Hepatocyte (in vitro differentiated cells): Measurements from ENCODE around the gene C4orf17. TPM values are rescaled to one million over a fixed set of nuclear protein-coding genes. Genes with fewer than 3 reads are reported as not detected.

Experiments used
- DNase-seq: peaks from one replicate; pipeline ENCODE4 v3.0.0-alpha.2; 2016; ENCODE audit warnings: low spot score
- H2AFZ ChIP-seq: fragments of 200-600 bp; sonication (generic); 2 replicates; pipeline ENCODE4 v1.6.0; 2016; ENCODE audit warnings: antibody characterized with exemption, mild to moderate bottlenecking
- H3K27ac ChIP-seq: fragments of 200-600 bp; sonication (generic); 2 replicates; pipeline ENCODE4 v1.5.1; 2016; ENCODE audit warnings: mild to moderate bottlenecking
- H3K27me3 ChIP-seq: fragments of 200-600 bp; sonication (generic); 2 replicates; pipeline ENCODE4 v1.6.1; 2016
- H3K36me3 ChIP-seq: fragments of 200-600 bp; sonication (generic); replicated peaks from 2 replicates; pipeline ENCODE4 v1.5.1; 2016; ENCODE audit warnings: low read depth; ENCODE audit not compliant: insufficient read depth
- H3K4me1 ChIP-seq: fragments of 200-600 bp; sonication (generic); 2 replicates; pipeline ENCODE4 v1.5.1; 2016; ENCODE audit warnings: mild to moderate bottlenecking, moderate library complexity; ENCODE audit not compliant: insufficient read depth
- H3K4me2 ChIP-seq: fragments of 200-600 bp; sonication (generic); 2 replicates; pipeline ENCODE4 v1.6.0; 2016
- H3K4me3 ChIP-seq: fragments of 200-600 bp; sonication (generic); 2 replicates; pipeline ENCODE4 v1.5.1; 2016; ENCODE audit warnings: mild to moderate bottlenecking
- H3K79me2 ChIP-seq: fragments of 200-600 bp; sonication (generic); 2 replicates; pipeline ENCODE4 v1.6.0; 2017; ENCODE audit warnings: mild to moderate bottlenecking
- H3K9me2 ChIP-seq: fragments of 200-600 bp; sonication (generic); replicated peaks from 2 replicates; pipeline ENCODE4 v1.6.0; 2017; ENCODE audit warnings: mild to moderate bottlenecking; ENCODE audit not compliant: insufficient read depth
- H3K9me3 ChIP-seq: fragments of 200-600 bp; sonication (generic); 2 replicates; pipeline ENCODE4 v1.5.1; 2016; ENCODE audit warnings: low read depth, mild to moderate bottlenecking
- H4K20me1 ChIP-seq: fragments of 200-600 bp; sonication (generic); 2 replicates; pipeline ENCODE4 v1.6.0; 2016; ENCODE audit warnings: mild to moderate bottlenecking; ENCODE audit not compliant: insufficient read depth, poor library complexity, severe bottlenecking
- CTCF ChIP-seq: fragments of 200-600 bp; sonication (generic); IDR thresholded peaks from 2 replicates; pipeline ENCODE4 v1.5.1; 2016; ENCODE audit warnings: antibody characterized with exemption, mild to moderate bottlenecking; ENCODE audit not compliant: poor library complexity
- EZH2 ChIP-seq: fragments of 200-600 bp; sonication (generic); IDR thresholded peaks from 2 replicates; pipeline ENCODE4 v1.6.1; 2016; ENCODE audit warnings: antibody characterized with exemption, mild to moderate bottlenecking, borderline replicate concordance
- EZH2phosphoT487 ChIP-seq: fragments of 200-600 bp; sonication (generic); IDR thresholded peaks from one replicate; pipeline ENCODE4 v1.6.1; 2018; ENCODE audit warnings: antibody characterized with exemption, mild to moderate bottlenecking, low read depth, moderate library complexity; ENCODE audit not compliant: unreplicated experiment, severe bottlenecking
- WGBS: methylation state at CpG from one replicate; pipeline ENCODE4 v1.1.6; 2016; ENCODE audit warnings: low lambda C conversion rate; ENCODE audit errors: missing lambda C conversion rate; 5-methylcytosine and 5-hydroxymethylcytosine counted together
- polyA plus RNA-seq: library from polyadenylated mRNA; unstranded; fragments of >200 nt; fragmentation: Nextera tagmentation; extraction: Ambion mirVana; gene quantifications from 2 replicates; pipeline ENCODE4 v1.2.1, GENCODE V29; 2016
- total RNA-seq: library from RNA; depleted of rRNA; stranded (reverse); fragments of >200 nt; gene quantifications from 2 replicates; pipeline ENCODE4 v1.2.3, GENCODE V29; 2014

Gene C4orf17
- total and polyA plus RNA-seq, 2 experiments from 2014 or later = not detected

DNA sequence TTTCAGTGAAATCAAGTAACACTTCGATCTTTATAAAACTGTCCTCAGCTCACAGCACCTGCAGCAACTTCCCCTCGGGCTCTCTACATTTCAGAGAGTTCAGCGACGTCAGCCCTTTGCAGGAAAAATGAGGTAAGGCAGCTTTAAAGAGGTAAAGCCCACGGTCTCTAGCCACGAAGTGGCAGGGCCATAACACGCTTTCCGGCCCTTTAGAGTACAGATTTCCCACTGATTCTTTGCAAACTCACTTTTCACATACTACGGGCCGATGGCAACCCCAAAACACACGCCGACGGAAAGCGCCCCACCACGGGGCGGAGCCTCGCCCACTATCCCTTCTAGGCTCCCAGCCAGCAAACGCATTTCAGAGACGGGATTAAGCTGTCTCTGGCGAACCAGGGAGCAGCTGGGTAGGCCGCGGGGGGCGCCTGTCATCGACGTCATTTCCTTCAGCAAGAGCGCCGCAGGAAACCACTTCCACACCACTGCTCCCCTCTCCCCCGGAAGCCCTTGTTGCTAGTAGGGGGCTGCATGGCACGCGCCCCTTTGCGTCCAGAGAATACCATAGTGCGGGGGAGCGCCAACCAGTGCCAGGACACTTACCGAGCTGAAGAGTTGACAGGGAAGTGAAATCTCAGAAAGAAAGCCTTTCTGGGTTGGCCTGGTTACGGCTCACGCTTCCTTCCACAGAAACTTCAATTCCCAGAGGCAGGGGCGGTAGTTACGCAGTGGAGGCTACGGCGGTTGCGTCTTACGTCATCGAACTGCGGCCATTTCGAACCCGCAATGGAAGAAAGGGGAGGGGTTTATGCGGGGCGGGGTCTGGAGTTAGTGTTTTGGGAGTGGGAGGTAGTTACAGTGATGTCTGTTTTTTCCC is 52.7 kb downstream of the C4orf17 start, which contains the start of gene TRMT10A:
TRMT10A (minus strand) TSS at position 730 of the 877 bp plus-strand sequence. CDS start 4,701 bp downstream, outside the sequence.
- Histone ChIP-seq H2AFZ (peak within 1 kb of the TSS; percentile 70), H3K9me3 (no peaks in the 10 kb centered on the region)
- TF ChIP-seq CTCF (no peak), EZH2 (no peak), EZH2phosphoT487 (no peak)

DNA sequence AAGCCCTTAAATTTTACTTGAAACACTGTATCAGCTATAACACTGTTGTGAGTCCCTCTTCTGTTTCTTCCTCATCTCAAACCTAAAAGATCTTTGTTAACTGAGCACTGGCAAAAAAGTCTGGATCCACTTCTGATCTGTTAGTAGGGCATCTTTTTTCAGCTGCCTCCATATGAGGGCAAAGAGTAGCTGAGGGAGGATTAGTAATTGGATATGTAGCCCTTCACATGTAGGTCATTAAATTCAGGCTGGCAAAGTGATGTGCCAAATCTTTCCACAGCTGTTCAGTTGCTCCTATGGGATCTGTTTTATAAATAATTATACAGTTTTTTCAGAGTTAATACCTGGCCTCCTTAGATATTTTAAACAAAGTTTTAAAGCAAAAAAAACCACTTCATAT is 54.1 kb downstream of the C4orf17 start:
- DNase-seq = no peak
- Histone ChIP-seq H3K27ac (no peak overlapping the region), H3K4me2 (no peak overlapping the region), H3K79me2 (no peaks in the 10 kb centered on the region), H4K20me1 (no peaks in the 10 kb centered on the region), H3K4me3 (no peak overlapping the region), H3K4me1 (no peaks in the 10 kb centered on the region), H3K9me3 (no peaks in the 10 kb centered on the region), H3K9me2 (no peaks in the 10 kb centered on the region), H3K27me3 (no peaks in the 10 kb centered on the region), H3K36me3 (no peaks in the 10 kb centered on the region), H2AFZ (peak overlapping the region; percentile 61)
- TF ChIP-seq EZH2 (no peak), EZH2phosphoT487 (no peak), CTCF (no peak)

More for the DNA sequence above, 52.7 kb downstream of the C4orf17 start, which contains the start of gene TRMT10A:
- WGBS = 2% methylated on average over 48 of the region's 48 CpGs
- Histone ChIP-seq H3K4me2 (peak within 1 kb of the TSS; percentile 76), H3K4me3 (peak within 1 kb of the TSS; percentile 48), H3K4me1 (no peaks in the 10 kb centered on the region), H3K36me3 (no peaks in the 10 kb centered on the region), H4K20me1 (no peaks in the 10 kb centered on the region), H3K9me2 (no peaks in the 10 kb centered on the region), H3K79me2 (no peaks in the 10 kb centered on the region), H3K27ac (peak within 1 kb of the TSS; percentile 95), H3K27me3 (no peaks in the 10 kb centered on the region)
- DNase-seq = peak; percentile 98

DNA sequence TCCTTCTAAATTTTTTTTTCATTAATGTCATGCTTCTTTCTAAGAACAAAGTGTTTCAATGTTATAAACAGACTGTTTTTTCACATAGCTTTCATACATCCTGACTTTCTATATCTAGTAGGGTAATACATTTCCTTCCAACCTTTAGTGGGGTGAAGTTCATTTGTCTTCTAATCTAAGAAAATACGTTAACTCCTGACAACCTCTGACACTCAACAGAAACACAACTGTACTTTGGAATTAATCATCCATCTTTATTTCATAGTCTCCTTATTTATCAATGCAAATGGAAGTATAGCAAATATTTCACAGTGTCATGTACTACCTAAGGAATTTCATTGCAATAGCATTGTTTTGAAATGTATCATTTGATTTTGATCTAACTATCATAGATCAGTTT is 61.1 kb downstream of the C4orf17 start:
- no peaks in the 10 kb centered on the region for H4K20me1 ChIP-seq
- H3K79me2 ChIP-seq = peaks cover 2% of the 10 kb centered on the region
- 53% methylated on average over 1 of the region's 1 CpG for WGBS
- H3K27me3 ChIP-seq = no peaks in the 10 kb centered on the region
- no peaks in the 10 kb centered on the region for H3K4me1 ChIP-seq
- H3K4me3 ChIP-seq = no peak overlapping the region
- no peaks in the 10 kb centered on the region for H3K9me2 ChIP-seq
- DNase-seq = no peak
- no peaks in the 10 kb centered on the region for H3K36me3 ChIP-seq
- TF ChIP-seq CTCF (no peak), EZH2 (no peak), EZH2phosphoT487 (no peak)
- H3K9me3 ChIP-seq = no peaks in the 10 kb centered on the region
- no peak overlapping the region for H3K4me2 ChIP-seq
- H3K27ac ChIP-seq = no peak overlapping the region
- no peak overlapping the region for H2AFZ ChIP-seq
